GM19372 (cell line): ENCODE data around the gene DOCK7.
"Not testable (repeated sequence)": the region's sequence is repeated elsewhere in the genome, so short reads cannot be mapped to it uniquely, and the experiment has no call there.

ENCODE experiments used
- ATAC-seq: cut with Tn5 transposase; IDR thresholded peaks from one replicate; pipeline ENCODE4 v1.9.1; 2021; ENCODE audit warnings: mild to moderate bottlenecking, low read depth, moderate library complexity; ENCODE audit not compliant: unreplicated experiment

The DOCK7 gene

DNA sequence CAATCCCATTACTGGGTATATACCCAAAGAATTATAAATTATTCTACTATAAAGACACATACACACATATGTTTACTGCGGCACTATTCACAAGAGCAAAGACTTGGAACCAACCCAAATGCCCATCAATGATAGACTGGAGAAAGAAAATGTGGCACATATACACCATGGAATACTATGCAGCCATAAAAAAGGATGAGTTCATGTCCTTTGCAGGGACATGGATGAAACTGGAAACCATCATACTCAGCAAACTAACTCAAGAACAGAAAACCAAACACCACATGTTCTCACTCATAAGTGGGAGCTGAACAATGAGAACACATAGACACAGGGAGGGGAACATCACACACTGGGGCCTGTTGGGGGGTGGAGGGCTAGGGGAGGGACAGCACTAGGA, 121.0 kb downstream of the DOCK7 start:
- ATAC-seq: not testable (repeated sequence)

DNA sequence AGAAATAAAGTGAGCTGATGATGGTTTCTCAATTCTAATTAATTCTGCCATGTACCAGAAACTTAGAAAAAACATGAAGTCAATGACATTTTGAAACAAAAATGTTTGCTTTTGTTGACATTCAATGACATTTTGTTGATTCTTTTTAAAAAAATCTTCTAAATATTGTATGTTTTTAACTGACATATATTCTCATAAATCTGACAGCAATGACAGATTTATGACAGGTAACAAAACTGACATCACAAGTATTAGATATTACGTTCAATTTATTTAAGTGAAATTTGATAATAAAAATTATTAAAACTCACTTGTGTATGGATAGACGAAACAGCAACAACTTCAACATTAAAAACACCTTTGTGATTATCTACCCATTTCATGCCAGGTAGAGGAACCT, 126.9 kb downstream of the DOCK7 start:
- ATAC-seq: no peak

DNA sequence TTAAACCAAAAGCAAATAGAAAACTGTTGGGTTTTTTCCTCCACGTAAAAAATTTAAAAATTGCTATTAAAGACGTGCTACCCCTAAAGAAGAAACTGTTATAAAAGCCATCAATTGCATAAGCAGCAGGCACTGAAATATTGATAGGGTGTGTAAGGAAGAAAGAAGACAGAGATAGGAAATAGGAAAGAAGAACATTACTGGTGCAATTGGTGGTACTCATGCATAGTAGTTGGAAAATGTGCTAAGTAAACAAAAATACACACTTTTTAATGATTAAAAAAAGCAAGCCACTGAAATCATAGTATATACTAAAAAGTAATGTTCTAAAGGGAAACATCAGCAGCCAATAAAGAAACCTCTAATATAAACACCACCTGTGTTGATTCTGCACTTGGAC, 143.6 kb downstream of the DOCK7 start:
- ATAC-seq: no peak

DNA sequence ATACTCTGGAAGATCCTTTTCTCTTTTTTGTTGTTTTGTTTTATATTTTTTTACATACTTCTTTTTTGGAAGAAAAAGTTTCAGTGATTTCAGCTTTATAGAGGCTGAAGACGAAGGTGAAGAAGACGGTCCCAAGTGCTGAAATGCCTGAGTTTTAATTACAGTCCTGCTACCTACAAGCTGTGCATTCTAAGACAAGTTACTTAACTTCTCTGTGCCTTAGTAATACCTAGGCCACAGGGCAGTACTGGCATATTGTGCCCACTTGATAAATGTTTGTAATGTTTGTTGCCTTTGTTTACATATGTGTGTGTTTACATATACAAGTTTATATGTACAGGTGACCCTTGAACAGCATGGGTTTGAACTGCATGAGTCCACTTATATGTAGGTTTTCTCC, 147.1 kb downstream of the DOCK7 start:
- ATAC-seq: no peak

DNA sequence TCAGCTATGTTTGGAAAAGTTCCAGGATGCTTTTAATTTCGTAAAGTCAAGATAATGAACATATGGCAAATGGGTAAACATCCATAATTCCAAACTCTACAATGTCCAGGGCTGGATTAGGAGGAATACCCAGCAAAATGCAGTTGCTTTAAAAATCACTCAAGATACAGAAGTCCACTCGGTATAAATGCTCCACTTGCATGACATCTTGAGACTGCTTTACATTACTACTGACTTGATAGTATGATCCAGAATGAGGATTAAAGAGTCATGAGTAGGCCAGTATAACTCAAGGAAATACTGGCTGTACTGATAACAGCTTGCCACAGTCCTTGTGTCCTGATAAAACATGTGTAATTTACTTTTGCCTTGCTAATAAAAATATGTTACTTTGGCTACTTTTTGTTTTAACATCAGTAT, 149.1 kb downstream of the DOCK7 start:
- ATAC-seq: no peak

DNA sequence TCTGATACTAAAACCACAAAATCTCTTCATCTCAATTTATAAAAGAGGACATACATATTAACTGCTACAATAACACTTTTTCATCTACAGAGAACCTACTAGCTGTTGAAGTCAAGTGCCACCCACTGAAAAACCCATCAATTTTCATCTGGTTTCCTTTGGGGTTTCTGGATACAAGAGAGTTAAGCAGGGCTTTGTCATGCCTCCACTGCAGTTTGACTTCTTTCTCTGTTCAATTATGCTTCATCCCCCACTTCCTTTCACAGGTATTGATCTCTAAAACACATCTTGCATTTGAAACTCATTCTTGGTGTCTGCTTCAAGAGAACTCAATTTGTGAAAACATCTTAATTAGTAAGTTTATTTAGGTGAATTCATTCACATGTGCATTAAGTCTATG, 151.3 kb downstream of the DOCK7 start:
- no peak for ATAC-seq

DNA sequence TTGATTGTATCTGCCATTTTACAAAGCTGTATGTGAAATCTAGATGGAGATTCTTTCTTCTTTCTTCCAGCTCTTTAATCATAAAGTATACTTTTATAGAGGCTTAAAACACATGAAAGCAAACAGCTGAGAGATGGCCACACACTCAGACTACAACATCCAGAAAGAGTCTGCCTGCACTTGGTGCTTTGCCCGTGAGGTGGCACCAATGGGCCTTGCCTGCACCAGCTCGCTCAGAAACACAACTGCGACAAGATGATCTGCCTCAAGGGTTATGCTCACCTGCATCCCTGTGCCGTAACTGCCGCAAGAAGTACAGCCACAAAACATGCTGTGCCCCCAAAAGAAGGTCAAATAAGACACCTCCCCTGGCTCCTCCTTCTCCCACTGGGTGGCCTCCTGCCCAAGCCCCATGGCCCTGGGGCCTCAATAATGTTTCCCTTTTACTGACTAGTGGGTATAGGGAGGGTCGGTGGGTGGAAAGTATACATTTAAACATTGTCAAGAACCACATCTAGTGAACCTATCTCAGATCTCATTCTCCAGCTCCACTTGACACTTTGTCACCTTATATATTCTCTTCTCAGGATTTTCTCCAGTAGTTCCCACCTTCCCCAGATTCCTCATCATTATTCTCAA, 157.6 kb downstream of the DOCK7 start:
- ATAC-seq: no peak

DNA sequence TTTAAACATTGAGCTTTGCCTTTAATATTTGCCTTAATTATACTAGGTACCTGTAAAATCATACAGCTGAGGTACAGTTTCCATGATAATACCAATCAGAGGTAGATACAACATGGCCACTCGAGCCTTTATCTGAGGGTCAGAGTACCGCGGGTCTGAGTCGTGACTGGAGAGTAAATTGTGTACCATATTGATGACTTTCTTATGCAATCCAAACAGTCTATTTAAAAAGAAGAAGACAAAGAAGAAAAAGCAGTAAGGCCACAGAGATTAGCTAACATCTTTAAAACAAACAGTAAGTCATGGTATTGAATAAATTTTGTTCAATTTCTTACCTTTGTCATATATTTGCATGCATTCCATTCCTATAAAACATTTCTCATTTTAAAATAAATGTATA, 159.0 kb downstream of the DOCK7 start:
- no peak for ATAC-seq

DNA sequence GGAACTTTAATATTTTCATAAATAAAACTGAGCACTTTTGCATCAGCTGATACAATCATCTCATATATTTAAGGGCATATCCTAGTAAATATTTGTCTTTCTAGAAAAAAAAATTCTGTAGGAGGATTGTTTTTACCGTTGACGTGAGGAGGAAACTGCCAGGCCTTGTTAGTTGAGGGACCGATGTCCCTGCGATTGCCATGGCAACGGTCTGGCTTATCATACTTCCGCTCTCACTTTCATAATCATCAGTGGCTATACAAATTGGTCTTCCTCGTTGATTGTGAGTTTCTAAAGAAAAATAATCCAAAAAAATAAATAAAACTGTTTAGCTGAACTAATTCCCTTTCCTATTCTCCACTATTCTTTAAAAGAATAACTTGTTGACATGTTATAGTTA, 160.2 kb downstream of the DOCK7 start:
- ATAC-seq: peak; percentile 97

DNA sequence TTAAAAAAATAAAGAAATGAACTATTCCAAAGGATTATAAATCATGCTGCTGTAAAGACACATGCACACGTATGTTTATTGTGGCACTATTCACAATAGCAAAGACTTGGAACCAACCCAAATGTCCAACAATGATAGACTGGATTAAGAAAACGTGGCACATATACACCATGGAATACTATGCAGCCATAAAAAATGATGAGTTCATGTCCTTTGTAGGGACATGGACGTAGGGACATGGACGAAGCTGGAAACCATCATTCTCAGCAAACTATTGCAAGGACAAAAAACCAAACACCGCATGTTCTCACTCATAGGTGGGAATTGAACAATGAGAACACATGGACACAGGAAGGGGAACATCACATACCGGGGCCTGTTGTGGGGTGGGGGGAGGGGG, 160.8 kb downstream of the DOCK7 start:
- ATAC-seq: not testable (repeated sequence)

DNA sequence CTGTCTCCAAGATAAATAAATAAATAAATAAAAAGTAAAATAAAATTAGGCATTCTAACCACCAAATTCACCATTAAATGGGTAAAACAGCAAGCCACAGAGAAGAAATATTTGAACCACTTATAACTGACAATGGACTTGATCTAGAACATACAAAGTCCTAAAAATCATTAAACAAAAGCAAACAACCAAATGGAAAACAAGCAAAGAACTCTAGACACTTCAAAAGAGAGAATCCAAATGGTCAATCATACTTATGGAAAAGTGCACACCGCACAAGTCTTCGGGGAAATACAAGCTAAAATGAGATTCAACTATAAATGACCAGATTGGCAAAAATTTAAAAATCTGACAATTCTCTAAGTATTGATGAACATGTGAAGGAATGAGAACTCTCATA, 164.3 kb downstream of the DOCK7 start:
- ATAC-seq: no peak

DNA sequence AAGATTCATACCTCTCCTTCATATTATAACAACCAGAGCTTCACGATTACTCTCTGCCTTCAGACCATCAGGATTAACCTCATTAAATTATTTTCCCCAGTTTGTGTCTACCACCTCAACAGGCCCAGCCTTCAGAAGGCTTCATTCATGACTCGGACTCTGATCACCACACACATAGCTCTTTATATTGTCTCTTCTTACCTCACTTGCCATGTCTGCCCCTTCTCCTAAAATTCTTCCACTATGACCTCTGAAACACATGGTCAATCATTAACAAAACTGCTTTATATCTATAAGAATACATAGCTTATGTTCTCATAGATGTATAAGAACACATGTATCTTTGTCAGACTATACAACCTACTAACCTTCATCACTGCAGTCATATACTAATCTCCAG, 171.6 kb downstream of the DOCK7 start:
- ATAC-seq: no peak

DNA sequence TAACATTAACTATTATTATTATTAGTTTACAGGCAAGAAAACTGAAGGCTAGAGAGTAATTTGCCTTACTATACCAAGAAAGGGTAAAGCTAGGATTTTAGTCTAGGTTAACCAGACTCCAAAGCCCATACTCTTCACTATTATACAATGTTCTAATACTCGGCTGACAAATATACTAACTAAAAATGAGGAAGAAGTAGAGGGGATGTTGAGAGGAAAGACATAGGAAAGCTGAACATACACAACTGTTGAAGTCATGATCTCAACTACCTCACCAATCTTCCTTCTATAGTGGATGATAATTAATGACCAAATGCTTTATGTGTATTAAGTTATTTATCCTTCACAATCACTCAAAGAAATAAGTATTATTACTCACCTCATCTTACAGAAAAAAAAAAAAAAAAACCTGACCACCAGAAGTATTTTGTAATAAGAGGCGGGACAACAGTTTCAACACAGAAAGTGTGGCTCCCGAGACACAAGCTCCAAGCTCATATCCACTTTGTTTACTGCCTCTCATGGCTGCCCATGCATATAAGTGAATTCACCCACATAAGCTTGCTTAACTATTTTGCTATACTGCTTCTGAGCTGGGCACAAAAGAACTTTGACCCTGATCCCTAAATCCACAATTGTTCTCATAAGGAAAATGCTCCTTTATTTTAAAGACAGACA, 173.3 kb downstream of the DOCK7 start:
- no peak for ATAC-seq

DNA sequence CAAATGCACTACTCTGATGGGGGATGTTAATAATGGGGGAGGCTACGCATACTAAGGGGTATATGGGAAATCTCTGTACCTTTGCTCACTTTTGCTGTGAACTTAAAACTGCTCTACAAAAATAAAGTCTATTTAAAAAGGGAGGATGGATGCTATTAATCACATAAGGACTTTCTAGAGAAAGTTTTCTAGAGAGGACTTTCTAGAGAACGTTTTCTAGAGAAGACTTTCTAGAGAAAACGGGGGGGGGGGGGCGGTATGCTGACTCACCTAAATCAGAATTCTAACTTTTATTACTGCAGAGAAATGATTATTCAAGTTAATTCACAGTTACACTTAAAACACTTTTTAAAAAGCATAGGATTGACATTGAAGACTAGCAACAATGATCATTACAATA, 175.2 kb downstream of the DOCK7 start:
- ATAC-seq: no peak

DNA sequence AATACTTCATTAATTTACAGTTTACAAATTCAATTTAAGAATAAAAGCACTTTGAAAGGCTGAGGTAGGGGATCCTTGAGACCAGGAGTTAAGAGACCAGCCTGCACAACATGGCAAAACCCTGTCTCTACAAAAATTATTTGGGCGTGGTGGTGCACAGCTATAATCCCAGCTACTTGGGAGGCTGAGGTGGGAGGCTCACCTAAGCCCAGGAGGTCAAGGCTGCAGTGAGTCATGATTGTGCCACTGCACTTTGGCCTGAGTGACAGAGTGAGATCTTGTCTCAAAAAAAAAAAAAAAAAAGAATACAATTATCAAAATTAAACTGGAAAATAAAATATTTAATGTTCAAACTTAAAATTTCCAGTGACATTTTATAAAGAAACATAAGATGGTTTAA, 179.2 kb downstream of the DOCK7 start:
- ATAC-seq: no peak

DNA sequence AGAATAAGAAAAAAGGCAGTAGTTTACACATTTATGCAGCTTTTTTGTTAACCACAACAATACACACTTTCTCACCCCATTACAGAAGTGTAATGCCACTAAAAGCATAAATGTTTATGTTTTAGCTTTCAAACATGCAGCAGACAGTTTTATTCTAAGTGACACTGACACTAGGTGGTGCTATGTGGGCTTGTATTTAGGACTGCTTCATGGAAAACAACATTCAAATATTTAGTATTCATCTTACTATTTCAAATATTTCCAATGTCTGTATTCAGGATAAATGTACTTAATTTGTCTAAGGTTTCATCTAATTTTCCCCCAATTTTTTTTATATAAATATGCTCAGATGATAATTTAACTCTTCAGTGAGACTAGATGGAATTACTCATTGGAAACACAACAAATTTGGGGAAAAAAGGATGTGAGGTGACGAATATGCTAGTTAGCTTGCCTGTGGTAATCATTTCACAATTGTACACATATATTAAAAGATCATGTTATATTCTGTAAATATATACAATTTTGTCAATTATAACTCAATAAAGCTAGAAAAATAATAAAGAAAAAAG, 179.9 kb downstream of the DOCK7 start:
- ATAC-seq: no peak

DNA sequence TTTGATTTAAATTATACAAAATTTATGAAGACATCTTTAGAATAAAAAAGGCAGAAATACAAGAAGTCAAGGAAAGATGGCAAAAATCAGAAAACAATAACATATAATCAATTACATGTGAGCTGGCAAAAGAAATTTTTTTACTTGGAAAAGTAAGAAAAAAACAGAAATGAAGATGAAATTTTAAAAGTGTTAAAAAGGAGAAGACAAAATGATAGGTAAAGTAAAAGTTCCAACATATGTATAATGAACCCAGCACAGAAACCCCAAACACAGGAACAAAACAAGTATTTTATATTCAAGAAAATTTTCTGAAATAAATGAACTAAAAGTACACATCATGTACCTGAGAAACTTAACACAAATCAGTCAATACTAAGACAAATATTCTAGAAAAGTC, 188.0 kb downstream of the DOCK7 start:
- no peak for ATAC-seq

DNA sequence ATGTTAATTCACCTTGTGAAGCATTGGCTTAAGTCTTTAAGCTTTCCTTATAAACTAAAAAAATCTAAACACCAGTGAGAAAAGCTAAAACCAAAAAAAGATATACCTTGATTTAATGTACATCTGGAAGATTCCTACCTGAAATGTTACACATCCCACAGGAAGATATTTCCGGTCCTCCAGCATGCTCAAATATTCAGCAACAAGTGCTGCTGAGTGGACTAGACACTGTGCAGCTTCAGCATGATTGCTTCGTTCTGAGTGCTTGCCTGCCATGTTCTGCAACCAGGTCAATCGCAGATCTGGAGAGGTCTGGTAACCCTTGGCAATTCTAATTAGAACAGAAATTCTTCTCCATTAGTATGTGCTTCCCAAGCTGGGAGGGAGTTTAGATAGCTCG, 194.0 kb downstream of the DOCK7 start:
- no peak for ATAC-seq

DNA sequence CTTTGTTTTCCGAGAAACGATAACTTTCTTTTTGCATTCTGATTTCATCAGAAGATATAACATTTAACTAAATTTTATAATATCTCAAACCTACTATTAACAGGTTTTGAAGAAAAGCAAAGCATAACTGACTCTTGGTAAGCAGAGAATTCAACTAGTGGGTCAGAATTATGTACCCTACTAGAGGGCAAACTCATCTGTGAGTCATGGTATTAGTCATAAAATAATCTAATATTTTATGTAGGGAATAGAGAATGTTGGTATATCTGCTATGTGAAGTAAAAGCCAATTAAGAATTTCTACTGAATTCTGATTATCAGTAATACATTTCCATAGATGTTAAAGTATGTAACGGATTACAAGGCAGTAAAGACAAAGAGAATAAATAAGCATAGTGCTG, 194.5 kb downstream of the DOCK7 start:
- no peak for ATAC-seq

DNA sequence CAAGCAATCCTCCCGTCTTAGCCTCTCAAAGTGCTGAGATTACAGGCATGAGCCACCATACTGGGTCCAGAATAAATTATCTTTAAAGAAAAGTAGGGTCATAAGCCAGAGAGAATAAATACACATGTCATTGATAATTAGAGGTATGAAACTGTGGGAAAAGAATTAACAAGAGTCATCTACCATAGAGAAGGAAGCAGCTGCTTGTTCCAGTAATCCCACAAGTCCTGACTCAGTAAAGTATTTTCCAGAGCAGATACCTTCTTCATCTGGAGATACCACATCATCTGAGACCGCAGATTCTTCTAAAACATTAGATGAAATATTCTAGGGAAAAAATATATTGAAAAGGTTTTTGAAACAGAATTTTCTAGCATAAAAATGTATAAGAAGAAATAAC, 195.7 kb downstream of the DOCK7 start:
- no peak for ATAC-seq

DNA sequence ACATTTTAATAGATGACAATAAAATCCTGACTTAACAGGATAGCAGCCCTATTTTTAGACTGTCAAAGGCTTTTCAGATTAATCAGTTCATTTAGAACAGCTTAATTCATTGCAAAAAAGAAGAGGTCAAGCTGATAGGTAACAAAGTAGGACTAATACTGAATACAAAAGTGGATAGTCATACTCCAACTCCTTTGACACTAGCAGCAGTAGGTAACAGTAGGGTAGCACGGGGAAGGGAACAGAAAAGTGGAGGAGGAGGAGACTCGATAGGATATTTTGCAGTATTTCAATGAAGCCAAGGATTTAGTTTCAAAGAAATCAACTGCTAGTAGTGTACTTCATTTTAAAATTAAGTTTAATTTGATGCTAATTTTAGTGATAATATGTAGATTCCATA, 200.2 kb downstream of the DOCK7 start:
- ATAC-seq: no peak

DNA sequence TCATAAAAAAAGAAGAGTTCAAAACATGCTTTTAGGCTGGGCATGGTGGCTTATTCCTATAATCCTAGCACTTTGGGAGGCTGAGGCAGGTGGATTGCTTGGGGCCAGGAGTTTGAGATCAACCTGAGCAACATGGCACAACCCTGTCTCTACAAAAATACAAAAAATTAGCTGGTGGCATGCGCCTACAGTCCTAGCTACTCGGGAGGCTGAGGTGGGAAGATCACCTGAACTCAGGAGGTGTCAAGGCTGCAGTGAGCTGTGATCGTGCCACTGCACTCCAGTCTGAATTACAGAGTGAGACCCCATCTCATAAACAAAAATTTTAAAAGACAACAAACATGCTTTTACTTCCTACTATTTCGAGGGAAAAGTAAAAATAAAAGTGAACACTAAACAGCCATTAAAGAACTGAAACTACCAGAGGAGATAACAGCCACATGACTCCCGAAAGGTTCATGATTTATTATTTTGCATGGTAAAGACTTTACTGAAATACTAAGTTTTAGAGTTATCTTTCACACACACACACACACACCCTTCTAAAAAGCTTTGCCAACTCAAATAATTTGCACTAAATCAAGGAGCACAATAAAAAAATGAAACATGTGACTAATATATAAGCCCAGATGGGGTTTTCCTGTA, 203.2 kb downstream of the DOCK7 start:
- no peak for ATAC-seq
